Measurements from ENCODE around the gene GPR158.

DNA sequence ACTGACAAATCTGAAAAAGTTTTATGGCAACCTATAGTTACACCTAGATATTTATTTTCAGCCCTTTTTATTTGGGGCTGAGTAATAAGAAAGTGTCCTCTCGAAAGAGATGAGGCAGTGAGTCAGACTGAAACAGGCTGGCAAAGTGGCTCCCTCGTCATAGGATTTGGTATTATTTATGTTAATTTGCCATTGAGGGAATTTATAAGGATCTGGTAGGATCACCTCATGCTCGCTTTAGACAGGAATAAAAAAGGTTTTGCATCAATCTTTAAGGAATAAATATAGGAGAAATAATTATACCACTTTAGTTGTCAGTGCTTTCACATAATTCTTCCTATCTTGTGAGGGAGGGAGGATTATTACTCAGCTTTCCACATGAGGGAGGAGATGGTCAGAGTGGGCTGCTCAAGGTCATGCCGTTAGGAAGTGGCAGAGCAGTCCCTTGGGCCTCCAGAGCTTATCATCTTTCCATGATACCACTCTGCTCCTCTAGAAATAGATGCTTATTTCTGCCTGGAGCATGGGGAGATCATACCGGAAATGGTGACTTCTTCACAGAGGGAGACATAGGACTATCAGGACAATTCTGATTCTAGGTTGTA lies 356.8 kb downstream of the GPR158 start:
- TF ChIP-seq CTCF (conservative IDR thresholded peaks at IDR 0.05 in 1 of 2, IDR thresholded peaks at IDR 0.05 in 1 of 2; ENCODE audit: low read depth in 1 of 2, low read length in 2 of 2) = no peak
- no peak for TF ChIP-seq EZH2 (IDR thresholded peaks at IDR 0.05; ENCODE audit: low read length, missing control alignments)

Data from fibroblast of lung (primary cell).